Parathyroid adenoma (tissue), 2 donors: ENCODE measurements around the gene NECAB3.

ENCODE experiments used
- H2AFZ ChIP-seq: fragments of 300-600 bp; sonication (generic); one replicate; pipeline ENCODE4 v1.7.0; 2017; ENCODE audit warnings: antibody characterized with exemption, mild to moderate bottlenecking
- H3K27ac ChIP-seq: fragments of 300-600 bp; sonication (generic); one replicate; pipeline ENCODE4 v1.7.0; 2017
- H3K27me3 ChIP-seq: fragments of 300-600 bp; sonication (generic); one replicate; pipeline ENCODE4 v1.7.0; 2017; ENCODE audit warnings: low read length; ENCODE audit not compliant: control insufficient read depth, insufficient read depth
- H3K36me3 ChIP-seq: fragments of 300-600 bp; sonication (generic); one replicate; pipeline ENCODE4 v1.7.0; 2017; ENCODE audit warnings: low read length; ENCODE audit not compliant: control insufficient read depth, insufficient read depth
- H3K4me1 ChIP-seq: fragments of 300-600 bp; sonication (generic); one replicate; pipeline ENCODE4 v1.7.0; 2017; ENCODE audit warnings: control low read depth
- H3K4me2 ChIP-seq: fragments of 300-600 bp; sonication (generic); one replicate; pipeline ENCODE4 v1.7.0; 2017; ENCODE audit warnings: low read length
- H3K4me3 ChIP-seq: fragments of 300-600 bp; sonication (generic); one replicate; pipeline ENCODE4 v1.7.0; 2017; ENCODE audit warnings: low read depth, low read length
- H3K79me2 ChIP-seq: fragments of 300-600 bp; sonication (generic); one replicate; pipeline ENCODE4 v1.7.0; 2017; ENCODE audit warnings: control low read depth
- H3K9ac ChIP-seq: fragments of 300-600 bp; sonication (generic); one replicate; pipeline ENCODE4 v1.7.0; 2017; ENCODE audit warnings: mild to moderate bottlenecking
- H3K9me3 ChIP-seq: fragments of 300-600 bp; sonication (generic); one replicate; pipeline ENCODE4 v1.7.0; 2017; ENCODE audit warnings: low read length; ENCODE audit not compliant: control insufficient read depth
- CTCF ChIP-seq: fragments of 300-600 bp; sonication (generic); IDR thresholded peaks from one replicate; pipeline ENCODE4 v1.7.0; 2017; ENCODE audit warnings: antibody characterized with exemption, mild to moderate bottlenecking
- donor health status: primary hyperparathyroidism.

NECAB3 gene

GRCh38 chr20:33716498-33716897, 42.3 kb upstream of the NECAB3 start:
- Histone ChIP-seq H3K9ac (no peak overlapping the region), H3K4me3 (no peak overlapping the region), H3K4me1 (peaks cover 11% of the 10 kb centered on the region), H3K9me3 (no peaks in the 10 kb centered on the region), H3K79me2 (peaks cover 9% of the 10 kb centered on the region), H3K27ac (no peak overlapping the region), H3K36me3 (no peaks in the 10 kb centered on the region), H2AFZ (no peak overlapping the region), H3K27me3 (no peaks in the 10 kb centered on the region), H3K4me2 (no peak overlapping the region)
- TF ChIP-seq CTCF, result no peak

GRCh38 chr20:33713865-33714367, 39.7 kb upstream of the NECAB3 start:
- no peaks in the 10 kb centered on the region for H3K79me2 ChIP-seq
- H3K27ac ChIP-seq, result no peak overlapping the region
- no peaks in the 10 kb centered on the region for H3K27me3 ChIP-seq
- no peak overlapping the region for H3K9ac ChIP-seq
- no peaks in the 10 kb centered on the region for H3K9me3 ChIP-seq
- no peaks in the 10 kb centered on the region for H3K36me3 ChIP-seq
- TF ChIP-seq CTCF, result no peak
- no peak overlapping the region for H2AFZ ChIP-seq
- H3K4me1 ChIP-seq, result peaks cover 4% of the 10 kb centered on the region
- H3K4me3 ChIP-seq, result no peak overlapping the region
- H3K4me2 ChIP-seq, result no peak overlapping the region

GRCh38 chr20:33711446-33711738, 37.2 kb upstream of the NECAB3 start:
- Histone ChIP-seq H3K4me3 (no peak overlapping the region), H3K4me1 (no peaks in the 10 kb centered on the region), H3K4me2 (no peak overlapping the region), H2AFZ (no peak overlapping the region), H3K27ac (no peak overlapping the region), H3K9me3 (no peaks in the 10 kb centered on the region), H3K79me2 (no peaks in the 10 kb centered on the region), H3K36me3 (no peaks in the 10 kb centered on the region), H3K9ac (no peak overlapping the region), H3K27me3 (no peaks in the 10 kb centered on the region)
- TF ChIP-seq CTCF, result no peak

GRCh38 chr20:33710681-33711445, 36.6 kb upstream of the NECAB3 start:
- Histone ChIP-seq H2AFZ (no peak overlapping the region), H3K79me2 (no peaks in the 10 kb centered on the region), H3K27me3 (no peaks in the 10 kb centered on the region), H3K4me2 (no peak overlapping the region), H3K27ac (no peak overlapping the region), H3K4me3 (no peak overlapping the region), H3K9me3 (no peaks in the 10 kb centered on the region), H3K9ac (no peak overlapping the region), H3K4me1 (no peaks in the 10 kb centered on the region), H3K36me3 (no peaks in the 10 kb centered on the region)
- no peak for TF ChIP-seq CTCF
